ENCODE data around the gene TKTL1. TPM values are rescaled to one million over a fixed set of nuclear protein-coding genes. Genes with fewer than 3 reads are reported as not detected.

The TKTL1 gene
- total RNA-seq, 1 donor from 2014 or later = not detected

GRCh38 chrX:154348114-154348531 lies 52.5 kb downstream of the TKTL1 start:
- Mint-ChIP-seq H3K27me3 (ENCODE audit: low read depth) (no peaks in the 10 kb centered on the region), H3K4me1 (ENCODE audit: low read depth) (no peaks in the 10 kb centered on the region), H3K9me3 (ENCODE audit: low read depth) (no peaks in the 10 kb centered on the region), H3K4me3 (ENCODE audit: unreplicated experiment) (no peak overlapping the region), H3K36me3 (ENCODE audit: low read depth) (peaks cover 6% of the 10 kb centered on the region), H3K27ac (ENCODE audit: unreplicated experiment) (peak overlapping the region; percentile 69)
- TF ChIP-seq, protein P1, sequence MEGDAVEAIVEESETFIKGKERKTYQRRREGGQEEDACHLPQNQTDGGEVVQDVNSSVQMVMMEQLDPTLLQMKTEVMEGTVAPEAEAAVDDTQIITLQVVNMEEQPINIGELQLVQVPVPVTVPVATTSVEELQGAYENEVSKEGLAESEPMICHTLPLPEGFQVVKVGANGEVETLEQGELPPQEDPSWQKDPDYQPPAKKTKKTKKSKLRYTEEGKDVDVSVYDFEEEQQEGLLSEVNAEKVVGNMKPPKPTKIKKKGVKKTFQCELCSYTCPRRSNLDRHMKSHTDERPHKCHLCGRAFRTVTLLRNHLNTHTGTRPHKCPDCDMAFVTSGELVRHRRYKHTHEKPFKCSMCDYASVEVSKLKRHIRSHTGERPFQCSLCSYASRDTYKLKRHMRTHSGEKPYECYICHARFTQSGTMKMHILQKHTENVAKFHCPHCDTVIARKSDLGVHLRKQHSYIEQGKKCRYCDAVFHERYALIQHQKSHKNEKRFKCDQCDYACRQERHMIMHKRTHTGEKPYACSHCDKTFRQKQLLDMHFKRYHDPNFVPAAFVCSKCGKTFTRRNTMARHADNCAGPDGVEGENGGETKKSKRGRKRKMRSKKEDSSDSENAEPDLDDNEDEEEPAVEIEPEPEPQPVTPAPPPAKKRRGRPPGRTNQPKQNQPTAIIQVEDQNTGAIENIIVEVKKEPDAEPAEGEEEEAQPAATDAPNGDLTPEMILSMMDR (IDR thresholded peaks at IDR 0.05) = no peak
- peak; percentile 61 for DNase-seq (ENCODE audit: low spot score)

- peak; percentile 83 for DNase-seq (ENCODE audit: low spot score)
- Mint-ChIP-seq H3K27ac (ENCODE audit: unreplicated experiment) (peak overlapping the region; percentile 45), H3K9me3 (ENCODE audit: low read depth) (no peaks in the 10 kb centered on the region), H3K27me3 (ENCODE audit: low read depth) (no peaks in the 10 kb centered on the region), H3K4me3 (ENCODE audit: unreplicated experiment) (no peak overlapping the region), H3K4me1 (ENCODE audit: low read depth) (no peaks in the 10 kb centered on the region), H3K36me3 (ENCODE audit: low read depth) (peaks cover 8% of the 10 kb centered on the region)
- TF ChIP-seq, protein P1 (IDR thresholded peaks at IDR 0.05) = no peak
These were observed 53.2 kb downstream of the TKTL1 start for GRCh38 chrX:154348646-154349358.

- Mint-ChIP-seq H3K9me3 (ENCODE audit: low read depth) (no peaks in the 10 kb centered on the region), H3K36me3 (ENCODE audit: low read depth) (peaks cover 9% of the 10 kb centered on the region), H3K4me3 (ENCODE audit: unreplicated experiment) (no peak overlapping the region), H3K4me1 (ENCODE audit: low read depth) (no peaks in the 10 kb centered on the region), H3K27ac (ENCODE audit: unreplicated experiment) (no peak overlapping the region), H3K27me3 (ENCODE audit: low read depth) (no peaks in the 10 kb centered on the region)
- TF ChIP-seq, protein P1 (IDR thresholded peaks at IDR 0.05) = no peak
- DNase-seq (ENCODE audit: low spot score) = peak; percentile 74
These were observed 53.9 kb downstream of the TKTL1 start for GRCh38 chrX:154349359-154349935.

DNA sequence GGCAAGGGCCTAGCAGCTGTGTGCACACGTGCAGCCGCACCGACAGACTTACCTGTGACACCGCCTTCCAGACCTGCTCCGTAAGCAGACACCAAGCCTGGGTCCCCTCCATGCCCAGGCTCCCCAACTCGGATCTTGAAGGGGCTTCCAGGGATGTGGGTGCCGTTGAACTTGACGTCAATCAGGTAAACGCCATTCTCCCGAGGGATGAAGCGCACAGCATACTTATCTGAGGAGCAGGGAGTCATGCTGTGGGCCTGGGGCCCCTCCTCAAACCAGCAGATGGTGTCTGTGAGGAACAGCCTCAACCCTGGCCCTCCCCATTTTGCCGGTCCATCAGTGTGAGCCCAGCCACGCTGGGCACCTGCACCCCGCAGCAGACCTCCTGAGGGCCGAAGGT lies 54.4 kb downstream of the TKTL1 start:
- Mint-ChIP-seq H3K4me1 (ENCODE audit: low read depth) (no peaks in the 10 kb centered on the region), H3K36me3 (ENCODE audit: low read depth) (peaks cover 9% of the 10 kb centered on the region), H3K27me3 (ENCODE audit: low read depth) (no peaks in the 10 kb centered on the region), H3K4me3 (ENCODE audit: unreplicated experiment) (no peak overlapping the region), H3K27ac (ENCODE audit: unreplicated experiment) (no peak overlapping the region), H3K9me3 (ENCODE audit: low read depth) (no peaks in the 10 kb centered on the region)
- TF ChIP-seq, protein P1 (IDR thresholded peaks at IDR 0.05) = no peak
- DNase-seq (ENCODE audit: low spot score) = no peak

GRCh38 chrX:154350429-154351182 lies 55.0 kb downstream of the TKTL1 start:
- TF ChIP-seq, protein P1 (IDR thresholded peaks at IDR 0.05) = no peak
- Mint-ChIP-seq H3K4me1 (ENCODE audit: low read depth) (no peaks in the 10 kb centered on the region), H3K4me3 (ENCODE audit: unreplicated experiment) (no peak overlapping the region), H3K27ac (ENCODE audit: unreplicated experiment) (no peak overlapping the region), H3K36me3 (ENCODE audit: low read depth) (peaks cover 9% of the 10 kb centered on the region), H3K27me3 (ENCODE audit: low read depth) (no peaks in the 10 kb centered on the region), H3K9me3 (ENCODE audit: low read depth) (no peaks in the 10 kb centered on the region)
- DNase-seq (ENCODE audit: low spot score) = no peak
